GM12872 (cell line): ENCODE measurements around the gene SH2D6.

ENCODE experiments used
- CTCF ChIP-seq: IDR thresholded peaks from 3 replicates; pipeline ENCODE4 v1.5.1; 2011; ENCODE audit warnings: low read depth, mild to moderate bottlenecking, low read length, moderate library complexity; ENCODE audit not compliant: insufficient read depth

Gene SH2D6

GRCh38 chr2:85429213-85429923 is 10.9 kb downstream of the SH2D6 start:
- no peak for TF ChIP-seq CTCF

GRCh38 chr2:85429924-85430289 is 11.4 kb downstream of the SH2D6 start:
- TF ChIP-seq CTCF: no peak

- no peak for TF ChIP-seq CTCF
Observed at GRCh38 chr2:85430752-85431569, 12.4 kb downstream of the SH2D6 start.

GRCh38 chr2:85431570-85432205 is 13.2 kb downstream of the SH2D6 start:
- TF ChIP-seq CTCF: no peak

- no peak for TF ChIP-seq CTCF
Observed at GRCh38 chr2:85433511-85434089, 15.1 kb downstream of the SH2D6 start.

GRCh38 chr2:85434696-85435095 is 16.2 kb downstream of the SH2D6 start:
- no peak for TF ChIP-seq CTCF

GRCh38 chr2:85435220-85435958 is 16.9 kb downstream of the SH2D6 start:
- TF ChIP-seq CTCF: no peak
